ENCODE data around the gene JSRP1. TPM values are rescaled to one million over a fixed set of nuclear protein-coding genes. Genes with fewer than 3 reads are reported as not detected.
A peak's percentile ranks its signal among the peaks of the same experiment; 100 is the strongest.

The JSRP1 gene
- total and polyA plus RNA-seq, 2 donors (not counting 1 experiment from before 2014, with no cell fraction given) = not detected

- H3K36me3 ChIP-seq (ENCODE audit: control insufficient read depth, insufficient read depth, low read length) = peaks cover 4% of the 10 kb centered on the region
- peak overlapping the region; percentile 13 for H3K4me2 ChIP-seq (ENCODE audit: extremely low read depth, insufficient read depth, low read length)
- H3K9ac ChIP-seq (ENCODE audit: insufficient read depth, low read length) = no peak overlapping the region
- H3K4me3 ChIP-seq (replicated peaks in 1 of 4; ENCODE audit: control extremely low read depth in 1 of 4, insufficient read depth in 1 of 4, low read depth in 3 of 4, low read length in 4 of 4) = no peak overlapping the region
- no peaks in the 10 kb centered on the region for H3K79me2 ChIP-seq (ENCODE audit: control insufficient read depth, insufficient read depth, low read length)
- no peak overlapping the region for H3K27ac ChIP-seq (ENCODE audit: insufficient read depth, low read length)
- H3K4me1 ChIP-seq (ENCODE audit: control insufficient read depth, extremely low read depth, insufficient read depth, low read length) = peaks cover 3% of the 10 kb centered on the region
- H3K27me3 ChIP-seq (ENCODE audit: control insufficient read depth, insufficient read depth, low read length) = peaks cover 38% of the 10 kb centered on the region
- TF ChIP-seq CTCF (conservative IDR thresholded peaks at IDR 0.05 in 1 of 2, IDR thresholded peaks at IDR 0.05 in 1 of 2; ENCODE audit: low read depth in 1 of 2, low read length in 2 of 2) (peak in 1 of 2 donors; percentile 14), EZH2 (IDR thresholded peaks at IDR 0.05; ENCODE audit: low read length, missing control alignments) (peak; percentile 86)
- no peak for DNase-seq (ENCODE audit: low read depth in 2 of 2)
- no peak overlapping the region for H2AFZ ChIP-seq (ENCODE audit: low read length)
- no peaks in the 10 kb centered on the region for H4K20me1 ChIP-seq (ENCODE audit: control insufficient read depth, extremely low read depth, insufficient read depth, low read length)
- H3K9me3 ChIP-seq (ENCODE audit: control insufficient read depth, insufficient read depth, low read depth, low read length) = no peaks in the 10 kb centered on the region
Observed at GRCh38 chr19:2253106-2254063, 2.8 kb downstream of the JSRP1 start.

GRCh38 chr19:2252797-2253105 is 3.5 kb downstream of the JSRP1 start:
- H3K4me3 ChIP-seq (replicated peaks in 1 of 4; ENCODE audit: control extremely low read depth in 1 of 4, insufficient read depth in 1 of 4, low read depth in 3 of 4, low read length in 4 of 4) = no peak overlapping the region
- H3K36me3 ChIP-seq (ENCODE audit: control insufficient read depth, insufficient read depth, low read length) = peaks cover 4% of the 10 kb centered on the region
- no peak overlapping the region for H3K9ac ChIP-seq (ENCODE audit: insufficient read depth, low read length)
- H2AFZ ChIP-seq (ENCODE audit: low read length) = no peak overlapping the region
- H3K27ac ChIP-seq (ENCODE audit: insufficient read depth, low read length) = no peak overlapping the region
- no peak overlapping the region for H3K4me2 ChIP-seq (ENCODE audit: extremely low read depth, insufficient read depth, low read length)
- H3K4me1 ChIP-seq (ENCODE audit: control insufficient read depth, extremely low read depth, insufficient read depth, low read length) = peaks cover 3% of the 10 kb centered on the region
- no peaks in the 10 kb centered on the region for H3K79me2 ChIP-seq (ENCODE audit: control insufficient read depth, insufficient read depth, low read length)
- peaks cover 38% of the 10 kb centered on the region for H3K27me3 ChIP-seq (ENCODE audit: control insufficient read depth, insufficient read depth, low read length)
- TF ChIP-seq EZH2 (IDR thresholded peaks at IDR 0.05; ENCODE audit: low read length, missing control alignments) = peak; percentile 83
- no peak for TF ChIP-seq CTCF (conservative IDR thresholded peaks at IDR 0.05 in 1 of 2, IDR thresholded peaks at IDR 0.05 in 1 of 2; ENCODE audit: low read depth in 1 of 2, low read length in 2 of 2)
- DNase-seq (ENCODE audit: low read depth in 2 of 2) = no peak
- no peaks in the 10 kb centered on the region for H3K9me3 ChIP-seq (ENCODE audit: control insufficient read depth, insufficient read depth, low read depth, low read length)
- H4K20me1 ChIP-seq (ENCODE audit: control insufficient read depth, extremely low read depth, insufficient read depth, low read length) = no peaks in the 10 kb centered on the region

- Histone ChIP-seq H3K4me3 (replicated peaks in 1 of 4; ENCODE audit: control extremely low read depth in 1 of 4, insufficient read depth in 1 of 4, low read depth in 3 of 4, low read length in 4 of 4) (no peak overlapping the region), H4K20me1 (ENCODE audit: control insufficient read depth, extremely low read depth, insufficient read depth, low read length) (no peaks in the 10 kb centered on the region), H3K79me2 (ENCODE audit: control insufficient read depth, insufficient read depth, low read length) (no peaks in the 10 kb centered on the region), H3K4me1 (ENCODE audit: control insufficient read depth, extremely low read depth, insufficient read depth, low read length) (peaks cover 3% of the 10 kb centered on the region), H3K9ac (ENCODE audit: insufficient read depth, low read length) (no peak overlapping the region), H2AFZ (ENCODE audit: low read length) (no peak overlapping the region), H3K36me3 (ENCODE audit: control insufficient read depth, insufficient read depth, low read length) (peaks cover 7% of the 10 kb centered on the region), H3K4me2 (ENCODE audit: extremely low read depth, insufficient read depth, low read length) (peak overlapping the region; percentile 13), H3K27ac (ENCODE audit: insufficient read depth, low read length) (no peak overlapping the region), H3K9me3 (ENCODE audit: control insufficient read depth, insufficient read depth, low read depth, low read length) (no peaks in the 10 kb centered on the region), H3K27me3 (ENCODE audit: control insufficient read depth, insufficient read depth, low read length) (peaks cover 38% of the 10 kb centered on the region)
- DNase-seq (ENCODE audit: low read depth in 2 of 2) = no peak
- TF ChIP-seq CTCF (conservative IDR thresholded peaks at IDR 0.05 in 1 of 2, IDR thresholded peaks at IDR 0.05 in 1 of 2; ENCODE audit: low read depth in 1 of 2, low read length in 2 of 2) (no peak), EZH2 (IDR thresholded peaks at IDR 0.05; ENCODE audit: low read length, missing control alignments) (peak; percentile 11)
Observed at GRCh38 chr19:2252055-2252796, 4.0 kb downstream of the JSRP1 start.

All from fibroblast of lung (primary cell).